ENCODE results near the gene STK39.
"Not testable (repeated sequence)": the region's sequence is repeated elsewhere in the genome, so short reads cannot be mapped to it uniquely, and the experiment has no call there.

The STK39 gene

DNA sequence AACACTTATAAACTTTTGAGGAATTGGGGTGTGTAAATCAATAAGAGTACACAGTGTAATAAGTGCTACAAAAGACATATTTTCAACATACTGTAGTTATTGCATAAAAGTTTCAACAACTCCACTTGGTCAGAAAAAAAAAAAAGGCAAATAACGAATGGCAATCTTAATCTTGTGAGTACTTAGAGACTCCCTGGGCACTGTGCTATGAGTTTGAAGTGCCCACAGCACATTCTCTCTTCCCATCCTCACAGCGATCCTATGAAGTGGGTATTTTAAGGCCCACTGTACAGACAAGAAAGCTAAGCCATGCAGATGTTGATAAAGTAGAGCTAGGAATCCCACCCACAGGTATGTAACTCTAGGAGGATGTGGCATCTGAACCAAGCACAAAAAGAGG lies 112.3 kb downstream of the STK39 start:
- no peak for DNase-seq (ENCODE audit: low spot score)

DNA sequence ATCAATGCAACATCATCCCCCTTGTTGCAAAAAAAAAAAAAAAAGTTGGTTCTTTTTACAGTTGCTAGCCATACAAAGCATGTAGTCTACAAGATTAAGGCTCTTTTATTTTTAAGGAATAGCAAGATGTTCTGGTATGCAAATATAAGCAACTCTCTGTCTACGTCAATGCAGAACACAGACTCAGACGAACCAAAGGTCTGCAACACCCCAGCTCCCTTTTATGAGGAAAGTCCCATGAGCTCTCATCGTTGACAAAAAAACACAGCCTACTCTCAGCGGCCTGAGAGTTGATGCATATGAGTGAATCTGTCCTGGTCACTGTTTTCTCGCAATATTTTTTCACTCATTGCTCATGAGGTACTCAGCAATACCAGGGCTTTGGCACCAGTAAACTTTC lies 112.9 kb downstream of the STK39 start:
- no peak for DNase-seq (ENCODE audit: low spot score)

DNA sequence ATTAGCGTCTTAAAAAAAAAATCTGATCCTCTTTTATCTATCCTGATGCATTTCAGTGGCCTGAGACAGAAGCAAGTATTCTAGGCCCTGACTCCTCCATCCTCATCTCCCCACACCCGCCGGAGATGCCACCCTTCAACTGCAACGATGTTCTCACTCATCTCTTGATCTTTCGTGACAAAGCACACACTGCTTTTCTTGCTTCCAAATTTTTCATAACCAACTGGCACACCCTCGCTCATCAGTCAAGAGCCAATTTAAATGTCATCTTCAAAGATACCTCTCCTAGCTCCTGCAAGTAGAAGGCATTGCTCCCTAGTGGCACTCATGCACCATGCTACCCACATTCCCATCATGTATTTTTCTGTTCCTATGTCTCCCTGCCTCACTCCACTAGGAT lies 115.0 kb downstream of the STK39 start:
- no peak for DNase-seq (ENCODE audit: low spot score)

DNA sequence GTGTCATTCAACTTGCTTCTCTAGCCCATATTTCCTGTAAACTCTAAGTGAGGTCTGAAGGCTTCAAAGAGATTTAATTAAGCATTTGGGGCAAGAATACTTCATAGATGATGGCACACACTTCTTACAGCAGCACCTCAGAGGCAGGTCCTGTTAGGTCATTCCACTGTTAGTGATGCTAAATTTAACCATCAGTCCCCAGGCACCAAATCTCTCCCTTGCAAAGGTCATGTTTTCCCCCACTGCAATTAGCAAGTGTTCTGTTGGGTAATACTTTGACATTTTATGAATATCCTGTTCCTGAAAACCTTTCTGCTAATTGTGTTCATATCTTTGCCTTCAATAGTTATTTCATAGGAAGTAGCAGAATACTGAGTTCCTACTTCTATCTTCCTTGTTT lies 117.0 kb downstream of the STK39 start:
- DNase-seq (ENCODE audit: low spot score) = no peak

DNA sequence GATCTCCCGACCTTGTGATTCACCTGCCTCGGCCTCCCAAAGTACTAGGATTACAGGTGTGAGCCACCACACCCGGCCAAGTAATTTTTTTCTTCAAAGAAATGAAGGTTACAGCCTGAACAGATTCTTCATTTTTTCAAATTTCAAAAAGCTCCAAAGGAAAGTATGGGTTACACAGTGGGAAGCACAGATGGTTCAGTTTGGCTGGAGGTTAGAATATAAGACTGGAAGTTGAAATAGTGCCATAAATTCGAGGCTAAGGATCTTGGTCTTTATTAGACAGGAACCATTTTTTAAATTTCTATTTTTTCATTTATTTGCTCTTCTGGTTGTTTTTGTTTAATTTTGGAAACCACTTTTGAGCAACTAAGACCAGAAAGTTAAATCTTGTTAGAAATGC lies 120.0 kb downstream of the STK39 start:
- no peak for DNase-seq (ENCODE audit: low spot score)

DNA sequence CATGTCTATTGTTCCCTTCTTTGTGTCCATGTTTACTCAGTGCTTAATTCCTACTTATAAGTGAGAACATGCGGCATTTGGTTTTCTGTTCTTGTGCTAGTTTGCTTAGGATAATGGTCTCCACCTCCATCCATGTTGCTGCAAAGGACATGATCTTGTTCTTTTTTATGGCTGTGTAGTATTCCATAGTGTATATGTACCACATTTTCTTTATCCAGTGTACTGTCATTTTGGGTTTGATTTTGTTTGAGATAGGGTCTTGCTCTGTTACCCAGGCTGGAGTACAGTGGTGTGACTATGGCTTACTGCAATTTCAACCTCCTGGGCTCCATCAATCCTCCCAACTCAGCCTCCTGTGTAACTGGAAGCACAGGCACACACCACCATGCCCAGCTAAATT lies 125.2 kb downstream of the STK39 start:
- DNase-seq (ENCODE audit: low spot score) = not testable (repeated sequence)

DNA sequence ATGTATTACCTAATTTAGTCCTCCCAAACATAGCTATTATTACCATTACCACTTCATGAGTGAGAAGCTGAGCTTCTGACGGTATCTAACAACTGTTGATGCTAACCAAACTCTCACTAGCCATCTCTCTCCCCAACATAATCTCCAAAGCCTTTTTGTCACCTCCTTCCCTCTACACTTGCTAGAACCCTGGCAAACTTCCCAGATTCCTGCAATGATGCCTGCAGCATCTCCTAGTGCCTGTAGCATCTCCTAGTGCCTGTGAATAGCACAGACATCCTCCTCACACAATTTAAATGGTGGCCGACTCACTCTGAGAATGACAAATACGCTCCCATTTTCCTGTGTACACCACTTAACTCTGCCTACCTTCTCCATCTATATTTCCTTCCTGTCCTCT lies 126.7 kb downstream of the STK39 start:
- DNase-seq (ENCODE audit: low spot score) = no peak

DNA sequence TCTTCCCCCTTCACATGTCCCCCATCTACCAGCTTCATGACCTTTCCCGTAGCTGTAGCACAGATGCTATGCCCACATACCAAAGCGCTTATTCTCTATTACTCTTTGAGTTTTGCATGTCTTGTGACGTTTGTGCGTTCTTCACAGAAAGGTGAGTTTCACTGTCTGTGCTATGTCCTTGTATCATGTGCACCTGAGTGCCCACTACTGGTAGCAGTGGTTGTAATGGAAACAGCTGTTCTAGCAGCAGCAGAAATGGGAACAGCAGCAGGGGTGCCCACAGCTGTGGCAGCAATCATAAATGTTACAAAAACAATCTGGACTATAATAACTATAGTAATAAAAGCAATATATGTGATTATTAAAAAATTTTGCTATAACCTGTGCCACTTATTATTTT lies 127.1 kb downstream of the STK39 start:
- DNase-seq (ENCODE audit: low spot score) = peak; percentile 13

DNA sequence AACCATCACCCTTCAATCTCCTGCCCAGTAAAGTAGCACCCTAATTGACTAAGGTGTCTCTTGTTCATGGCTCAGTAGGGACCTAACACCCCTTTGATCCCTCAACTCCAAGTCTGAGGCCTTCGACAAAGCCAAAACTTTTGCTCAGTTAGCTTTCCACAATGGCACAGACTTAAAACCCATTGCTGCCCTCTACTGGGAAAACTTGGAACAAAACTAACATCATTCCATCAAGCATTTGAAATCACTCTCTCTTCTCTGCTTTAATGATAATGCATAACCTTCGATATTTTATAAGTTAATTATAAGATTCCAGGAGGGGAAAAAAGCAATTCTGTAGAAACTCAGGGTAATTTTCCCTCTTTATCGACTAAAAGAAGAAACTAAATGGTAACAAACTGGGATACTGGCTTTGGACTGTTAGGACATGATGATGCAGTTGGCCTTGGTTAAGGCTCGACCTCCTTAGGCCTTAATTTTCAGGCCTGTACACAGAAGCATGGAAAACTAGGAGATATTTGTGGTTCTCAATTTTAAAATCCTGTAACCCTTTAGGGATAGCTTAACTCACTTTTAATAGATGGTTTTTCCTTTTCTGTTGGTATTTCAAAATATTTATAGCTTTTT lies 127.8 kb downstream of the STK39 start:
- DNase-seq (ENCODE audit: low spot score) = peak; percentile 76

DNA sequence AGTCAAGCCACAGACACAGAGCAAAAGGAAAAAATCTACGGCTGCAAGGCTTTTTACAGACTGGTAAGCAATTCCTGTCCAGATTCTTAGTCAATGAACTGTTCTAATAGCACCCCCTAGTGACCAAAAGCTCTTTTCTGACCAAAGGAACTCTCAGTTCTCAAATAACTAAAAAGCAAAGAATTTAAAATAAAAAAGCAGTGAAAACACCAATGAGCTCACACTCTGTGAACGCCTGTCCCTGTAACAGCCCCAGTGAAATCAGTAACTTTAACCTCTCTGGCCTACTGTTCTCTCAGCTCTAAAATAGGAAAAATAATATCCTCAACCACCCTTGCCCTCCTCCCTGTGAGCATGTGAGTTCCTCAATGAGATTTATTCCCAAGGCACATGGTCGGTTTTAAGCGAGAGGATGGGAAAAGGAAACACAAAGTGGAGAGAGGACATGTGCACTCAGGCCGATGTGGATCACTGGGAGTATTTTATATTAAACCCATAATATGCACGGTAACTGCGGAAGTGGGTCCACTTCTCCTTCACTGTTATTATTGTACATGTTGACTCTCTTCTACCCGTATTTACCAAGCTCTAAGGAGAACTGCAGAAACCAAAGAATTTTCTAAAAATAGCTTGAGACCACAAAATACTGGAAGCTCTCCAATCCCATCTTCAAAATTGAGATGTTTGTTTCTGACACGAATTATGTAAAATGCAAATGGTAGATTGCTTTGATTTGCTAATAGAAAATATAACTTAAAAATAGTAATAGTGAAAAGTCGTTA lies 128.5 kb downstream of the STK39 start:
- DNase-seq (ENCODE audit: low spot score) = peak; percentile 84

DNA sequence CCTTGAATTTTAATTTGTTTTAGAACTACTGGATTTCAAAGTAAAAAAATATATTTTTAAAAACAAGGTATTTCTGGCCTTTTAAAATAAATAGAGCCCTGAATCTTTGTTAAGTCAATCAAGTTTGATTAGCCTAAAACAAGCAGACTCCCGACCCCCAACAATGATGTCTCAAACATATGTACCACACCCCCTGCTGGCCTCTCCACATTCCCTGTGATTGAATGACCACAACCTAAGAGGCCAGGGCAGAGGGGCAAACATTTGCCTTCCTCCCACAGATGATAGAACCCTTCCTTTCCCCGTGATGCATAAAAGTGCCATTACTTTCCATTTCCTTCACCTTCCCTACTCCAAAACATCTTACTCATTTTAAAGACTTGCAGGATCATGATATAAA lies 130.9 kb downstream of the STK39 start:
- DNase-seq (ENCODE audit: low spot score) = no peak

DNA sequence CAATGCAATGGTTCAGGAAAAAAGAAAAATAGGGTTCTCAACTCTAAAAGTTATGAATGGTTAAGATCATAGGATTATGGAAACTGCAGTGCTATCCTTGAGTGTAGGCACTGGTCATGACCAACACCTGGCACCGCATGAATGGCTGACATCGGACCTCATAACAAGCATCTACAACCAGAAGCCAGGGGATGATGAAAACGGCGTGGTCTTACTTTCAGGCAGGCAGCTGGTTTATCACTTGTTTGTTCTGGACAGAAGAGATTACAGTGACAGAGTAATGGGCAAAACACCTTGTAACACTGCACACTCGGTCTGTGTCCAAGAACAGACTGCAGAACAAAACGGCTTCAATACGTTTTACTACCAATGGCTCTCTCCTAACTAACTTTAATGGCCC lies 132.8 kb downstream of the STK39 start:
- DNase-seq (ENCODE audit: low spot score) = no peak

DNA sequence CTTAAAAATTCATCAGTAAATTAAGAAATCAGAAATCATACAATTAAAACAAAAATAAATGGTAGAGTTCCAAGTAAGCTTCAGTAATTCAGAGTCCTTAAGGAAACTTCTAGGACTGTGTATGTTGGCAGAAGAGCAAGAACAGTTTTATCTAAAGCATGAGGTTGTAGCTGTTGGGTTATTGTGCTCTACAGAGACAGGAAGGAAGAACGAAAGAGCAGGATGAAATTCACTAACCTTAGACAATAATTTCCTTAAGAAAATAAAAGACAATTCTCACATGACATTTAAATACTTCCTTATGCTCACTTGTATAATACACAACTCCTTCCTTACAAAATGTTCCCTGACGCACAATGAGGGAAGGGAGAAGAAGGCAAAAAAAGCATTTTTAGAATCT lies 133.4 kb downstream of the STK39 start:
- DNase-seq (ENCODE audit: low spot score) = no peak

DNA sequence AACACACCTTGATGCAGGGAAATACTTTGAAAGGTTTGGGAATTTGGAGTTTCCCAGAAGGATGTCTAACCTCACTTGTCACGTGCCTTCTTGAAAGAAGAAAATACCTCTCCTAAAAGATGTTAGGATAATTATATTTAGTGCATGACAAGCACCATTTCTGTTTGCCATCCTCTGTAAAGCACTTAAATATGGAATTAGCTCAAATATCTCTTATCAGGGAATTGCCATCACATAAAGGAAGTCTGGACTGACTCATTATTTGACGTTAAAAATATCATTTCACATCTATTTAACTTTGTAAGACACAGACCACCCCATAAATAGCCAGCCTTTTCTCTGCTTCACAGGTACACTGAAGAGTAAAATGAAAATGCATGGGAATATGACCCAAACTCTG lies 140.1 kb downstream of the STK39 start:
- DNase-seq (ENCODE audit: low spot score) = no peak

DNA sequence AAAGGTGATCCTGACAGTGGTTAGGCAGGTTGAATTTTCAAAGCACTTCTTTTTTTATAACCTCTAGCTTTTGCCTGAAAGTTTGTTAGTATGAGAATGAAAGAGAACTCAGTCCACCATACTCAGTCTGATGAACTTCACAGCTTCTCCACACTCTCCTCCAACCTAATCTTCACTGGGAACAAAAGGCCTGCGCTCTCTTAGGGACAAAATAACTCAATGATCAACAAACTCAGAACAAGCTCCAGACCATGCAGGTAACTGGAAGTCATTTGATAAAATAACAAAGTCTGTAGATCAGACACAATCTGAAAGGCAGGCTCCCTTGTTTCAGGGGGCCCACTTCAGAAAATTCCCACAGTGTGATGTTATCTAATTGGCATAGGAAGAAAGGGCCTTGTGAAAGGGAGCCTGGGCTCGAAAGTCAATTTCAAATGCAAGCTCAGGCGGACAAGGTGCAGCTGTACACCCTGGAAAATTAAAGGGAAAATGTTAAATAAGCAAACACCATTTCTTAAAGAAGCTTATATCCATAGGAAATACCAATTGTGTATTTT lies 142.2 kb downstream of the STK39 start:
- DNase-seq (ENCODE audit: low spot score) = no peak

DNA sequence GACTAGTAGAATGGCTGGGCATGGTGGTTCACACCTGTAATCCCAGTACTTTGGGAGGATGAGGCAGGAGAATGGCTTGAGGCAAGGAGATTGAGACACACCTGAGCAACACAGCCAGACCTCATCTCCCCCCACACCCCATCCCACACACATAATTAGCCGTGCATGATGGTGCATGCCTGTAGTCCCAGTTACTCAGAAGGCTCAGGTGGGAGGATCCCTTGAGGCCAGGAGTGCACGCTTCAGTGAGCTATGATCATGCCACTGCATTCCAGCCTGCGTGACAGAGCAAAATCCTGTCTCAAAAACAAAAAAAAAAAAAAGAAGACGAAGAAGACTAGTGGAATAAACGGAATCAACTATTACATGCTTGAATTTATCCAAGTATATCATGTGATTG lies 150.0 kb downstream of the STK39 start:
- DNase-seq (ENCODE audit: low spot score) = no peak

DNA sequence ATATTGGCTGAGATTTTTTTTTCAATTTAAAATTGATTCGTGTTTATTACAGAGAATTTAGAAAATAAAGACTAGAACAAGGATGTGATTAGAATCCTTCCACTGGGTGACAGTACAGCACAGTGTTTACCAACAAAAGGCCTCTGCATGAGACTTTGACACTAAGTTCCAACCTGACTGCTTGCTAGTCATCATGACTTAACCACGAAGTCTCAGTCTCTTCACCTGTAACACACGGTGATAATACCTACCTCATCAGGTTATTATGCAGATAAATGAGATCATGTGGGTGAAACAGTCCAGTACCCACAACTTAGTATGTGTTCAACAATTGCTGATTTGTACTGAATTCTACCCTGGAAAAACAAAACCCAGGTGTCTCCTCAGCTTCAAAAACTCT lies 151.2 kb downstream of the STK39 start:
- DNase-seq (ENCODE audit: low spot score) = no peak

DNA sequence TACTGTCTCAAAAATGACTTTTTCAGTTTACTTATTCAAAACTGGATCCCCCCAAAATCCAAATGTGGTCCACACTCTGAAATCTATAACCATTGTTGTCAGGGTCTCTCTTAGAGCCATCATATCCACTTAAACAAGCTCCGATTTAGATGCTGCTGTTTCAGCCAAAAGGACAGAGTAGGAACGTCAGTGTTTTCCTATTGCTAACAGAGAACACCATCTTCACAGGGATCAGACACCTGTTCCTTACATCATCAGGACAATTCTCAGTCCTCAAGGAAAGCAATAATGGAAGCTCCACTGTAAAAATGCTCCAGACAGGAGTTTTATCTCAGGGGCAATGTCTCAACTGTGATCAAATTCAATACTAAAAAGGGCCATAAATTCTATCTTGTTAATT lies 155.4 kb downstream of the STK39 start:
- no peak for DNase-seq (ENCODE audit: low spot score)

DNA sequence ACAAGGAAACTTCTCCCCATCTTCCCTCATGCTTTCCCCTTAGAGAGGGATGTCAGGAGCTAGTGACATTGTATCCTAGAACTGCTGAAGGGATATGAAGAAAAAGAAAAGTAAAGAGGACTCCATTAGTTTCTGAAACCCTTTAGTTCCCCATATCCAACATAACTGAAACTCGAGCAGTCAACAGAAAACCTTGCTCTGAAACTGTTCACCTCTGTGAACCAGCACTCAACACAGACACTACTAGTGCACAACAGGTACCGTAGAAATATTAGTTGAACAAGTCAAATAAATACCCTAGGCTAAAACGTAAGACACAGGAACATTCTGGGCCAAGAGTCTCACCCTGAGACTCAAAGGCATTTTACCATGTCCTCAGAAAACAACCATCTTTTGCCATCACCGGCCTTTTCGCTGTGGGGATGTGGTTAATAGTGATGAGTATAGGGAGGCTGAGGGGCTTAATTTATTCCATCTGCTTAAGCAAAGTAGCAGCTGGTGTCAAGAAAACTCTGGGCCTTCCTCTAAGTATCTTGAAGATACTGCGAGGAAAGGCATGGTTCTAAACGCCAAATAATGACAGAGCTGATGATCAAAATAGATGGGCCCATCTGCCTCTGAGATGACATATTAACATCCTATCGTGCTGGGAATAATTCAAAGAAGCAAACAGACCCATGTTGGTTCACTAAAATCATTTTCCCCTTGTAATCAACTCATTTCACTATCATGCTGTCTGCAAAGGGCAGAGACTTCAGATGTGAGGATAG lies 156.8 kb downstream of the STK39 start:
- peak; percentile 20 for DNase-seq (ENCODE audit: low spot score)

DNA sequence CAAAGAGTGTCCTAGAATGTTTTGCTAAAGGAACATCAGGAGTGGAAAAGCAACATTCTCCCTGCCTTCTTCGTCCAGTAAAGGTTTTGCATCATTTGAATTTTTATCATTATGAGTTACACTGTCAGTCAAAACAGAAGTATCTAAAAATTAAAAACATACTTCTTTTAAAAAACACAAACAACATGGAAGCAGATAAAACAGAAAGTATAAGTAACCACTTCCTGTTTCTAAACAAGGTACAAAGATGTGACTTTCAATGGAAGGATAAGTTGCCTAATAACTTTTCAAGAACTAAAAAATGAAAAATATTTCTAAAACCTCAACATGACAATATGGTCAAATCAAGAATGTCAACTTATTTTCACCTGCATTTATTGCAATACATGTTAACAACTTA lies 158.2 kb downstream of the STK39 start:
- DNase-seq (ENCODE audit: low spot score) = peak; percentile 1

DNA sequence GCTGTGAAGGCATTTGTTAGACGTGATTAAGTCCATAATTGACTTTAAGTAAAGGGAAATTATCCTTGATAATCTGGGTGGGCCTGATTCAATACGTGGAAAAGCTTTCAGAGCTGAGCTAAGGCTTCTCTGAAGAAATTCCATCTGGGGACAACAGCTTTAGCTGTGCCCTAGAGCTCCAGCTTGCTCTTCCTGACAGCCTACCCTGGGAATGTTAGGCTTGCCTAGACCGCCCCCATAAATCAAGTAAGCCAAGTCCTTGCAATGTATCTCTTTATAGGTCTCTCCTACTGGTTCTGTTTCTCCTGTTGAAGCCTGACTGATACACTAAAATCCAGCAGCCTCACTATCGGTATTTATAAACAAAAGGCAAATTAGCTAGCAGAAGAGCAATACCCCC lies 160.0 kb downstream of the STK39 start:
- no peak for DNase-seq (ENCODE audit: low spot score)

DNA sequence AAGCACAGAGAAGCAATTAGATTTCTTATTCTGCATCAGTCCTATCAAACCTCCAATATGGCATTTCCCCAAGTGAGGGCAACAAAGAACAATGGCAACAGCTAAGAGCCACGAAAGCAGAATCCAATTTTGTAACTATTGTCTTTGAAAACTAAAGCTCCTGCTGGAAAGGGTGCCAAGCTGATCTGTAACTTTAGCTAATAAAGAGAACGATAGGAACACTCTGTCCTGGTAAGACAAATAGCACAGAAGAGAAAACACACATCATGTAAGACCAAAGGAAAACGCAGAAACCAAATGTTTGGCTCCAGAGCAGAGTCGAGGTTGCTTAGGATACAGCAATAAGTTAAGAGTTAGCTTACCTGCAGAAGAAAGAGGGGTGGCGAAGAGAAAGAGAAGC lies 160.5 kb downstream of the STK39 start:
- no peak for DNase-seq (ENCODE audit: low spot score)

DNA sequence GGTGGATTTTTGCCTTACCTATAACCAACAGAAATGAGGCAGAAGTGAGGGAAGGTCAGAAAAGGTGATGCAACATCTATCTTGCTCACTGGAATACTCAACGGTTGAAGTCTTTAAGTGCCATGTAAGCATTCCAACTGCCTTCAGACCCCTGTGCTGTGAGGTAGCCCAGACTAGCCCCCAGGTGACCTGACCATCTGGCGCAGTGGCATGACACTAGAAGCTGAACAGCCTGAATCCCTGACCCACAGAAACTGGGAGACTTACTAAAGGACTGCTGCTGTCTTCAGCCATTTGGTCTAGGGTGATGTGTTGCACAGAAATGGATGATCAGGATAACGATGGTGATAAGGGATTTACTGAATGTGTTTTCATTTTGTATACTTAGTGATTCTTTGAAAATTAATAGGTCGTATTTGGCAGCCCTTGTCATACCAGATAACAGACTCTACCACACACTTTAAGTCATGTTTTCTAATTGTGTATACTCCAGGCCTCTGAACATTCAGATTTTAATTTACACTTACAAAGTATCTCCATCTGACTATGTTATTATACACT lies 161.5 kb downstream of the STK39 start:
- no peak for DNase-seq (ENCODE audit: low spot score)

Data from NAMALWA (cell line).